COLO668 (cell line): Measurements from ENCODE around the gene FUT6.
"Not testable (repeated sequence)": the region's sequence is repeated elsewhere in the genome, so short reads cannot be mapped to it uniquely, and the experiment has no call there.

Source experiments
- DNase-seq: peaks from one replicate; lab custom pipeline; 2025; ENCODE audit not compliant: unreplicated experiment; lab: John Stamatoyannopoulos, UW

FUT6 gene

DNA sequence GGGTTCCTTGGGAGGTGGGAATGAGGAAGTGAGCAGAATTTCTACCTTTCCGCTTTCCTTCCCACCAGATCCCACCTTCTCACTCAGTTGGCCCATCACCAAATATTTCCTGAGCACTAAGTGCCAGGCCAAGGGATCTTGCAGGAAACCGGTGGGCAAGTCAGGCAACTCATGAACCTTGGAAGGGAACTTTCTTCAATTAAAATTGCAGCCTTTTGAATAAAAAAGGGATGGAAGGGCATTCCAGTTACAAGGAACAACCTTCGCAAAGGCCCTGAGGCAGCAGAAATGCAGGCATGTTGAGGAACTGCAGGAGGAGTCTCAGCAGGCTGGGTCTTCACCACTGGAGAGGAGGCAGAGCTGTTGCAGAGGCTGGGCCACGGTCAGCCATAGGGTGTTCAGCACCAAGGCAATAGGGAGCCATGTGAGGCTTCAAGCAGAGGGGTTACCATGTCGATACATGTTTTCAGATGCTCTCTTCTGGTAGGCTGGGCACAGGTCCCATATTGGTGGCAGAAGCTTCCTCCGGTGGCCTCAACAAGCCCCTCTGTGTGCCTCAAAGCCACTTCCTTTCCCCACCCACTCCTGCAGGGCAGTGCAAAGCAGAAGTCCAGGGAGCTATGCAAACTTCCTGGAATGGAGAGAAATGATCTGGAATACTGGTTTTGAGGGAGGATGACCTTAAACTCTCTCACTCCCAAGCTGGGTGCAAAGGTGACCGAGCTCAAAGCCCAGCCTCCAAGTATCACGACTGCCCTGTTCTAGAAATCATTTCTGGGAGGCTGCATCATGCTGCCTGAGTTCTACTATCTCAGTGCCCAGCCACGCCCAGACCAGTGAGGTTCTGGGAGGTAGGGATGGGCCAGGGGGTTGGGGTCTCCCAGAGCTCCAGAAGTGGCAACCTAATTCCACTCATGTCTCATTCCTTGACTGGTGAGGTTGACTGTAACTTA lies at the start of gene FUT6:
Gene FUT6 (minus strand): TSS at position 638 of the 953 bp plus-strand sequence. CDS start 7,135 bp downstream, outside the sequence.
- no peak for DNase-seq

DNA sequence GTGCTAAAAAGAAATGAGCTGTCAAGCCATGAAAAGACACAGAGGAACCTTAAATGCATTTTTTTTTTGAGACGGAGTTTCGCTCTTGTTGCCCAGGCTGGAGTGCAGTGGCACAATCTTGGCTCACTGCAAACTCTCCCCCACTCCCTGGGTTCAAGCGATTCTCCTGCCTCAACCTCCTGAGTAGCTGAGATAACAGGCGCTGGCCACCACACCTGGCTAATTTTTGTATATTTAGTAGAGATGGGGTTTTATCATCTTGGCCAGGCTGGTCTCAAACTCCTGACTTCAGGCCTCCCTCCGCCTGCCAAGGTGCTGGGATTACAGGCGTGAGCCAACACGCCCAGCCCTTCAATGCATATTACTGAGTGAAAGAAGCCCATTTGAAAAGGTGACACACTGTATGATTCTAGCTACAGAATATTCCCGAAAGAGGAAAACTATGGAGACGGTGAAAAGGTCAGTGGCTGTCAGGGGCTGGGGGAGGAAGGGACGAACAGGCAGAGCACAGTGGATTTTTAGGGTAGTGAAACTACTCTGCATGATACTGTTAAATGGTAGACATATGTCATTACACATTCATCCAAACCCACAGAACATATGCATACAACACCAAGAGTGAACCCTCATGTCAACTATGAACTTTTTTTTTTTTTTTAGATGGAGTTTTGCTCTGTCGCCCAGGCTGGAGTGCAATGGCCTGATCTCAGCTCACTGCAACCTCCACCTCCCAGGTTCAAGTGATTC lies 44.7 kb upstream of the FUT6 start:
- DNase-seq = not testable (repeated sequence)

DNA sequence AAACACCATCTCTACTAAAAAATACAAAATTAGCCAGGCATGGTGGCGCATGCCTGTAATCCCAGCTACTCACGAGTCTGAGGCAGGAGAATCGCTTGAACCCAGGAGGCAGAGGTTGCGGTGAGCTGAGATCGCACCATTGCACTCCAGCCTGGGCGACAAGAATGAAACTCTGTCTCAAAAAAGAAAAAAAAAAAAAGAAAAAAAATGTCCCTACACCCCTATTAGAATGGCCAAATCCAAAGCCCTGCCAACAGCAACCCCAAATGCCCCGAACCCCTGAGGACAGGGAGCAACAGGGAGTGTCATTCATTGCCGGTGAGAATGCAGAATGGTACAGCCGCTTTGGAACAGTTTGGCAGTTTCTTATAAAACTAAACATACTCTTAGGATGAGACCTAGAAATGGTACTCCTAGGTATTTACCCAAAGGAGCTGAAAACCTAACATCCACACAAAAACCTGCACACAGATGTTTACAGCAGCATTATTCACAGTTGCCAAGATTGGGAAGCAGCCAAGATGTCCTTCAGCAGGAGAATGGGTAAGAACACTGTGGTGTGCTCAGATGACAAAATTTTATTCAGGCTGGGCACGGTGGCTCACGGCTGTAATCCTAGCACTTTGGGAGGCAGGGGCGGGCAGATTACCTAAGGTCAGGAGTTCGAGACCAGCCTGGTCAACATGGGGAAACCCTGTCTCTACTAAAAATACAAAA lies 43.8 kb upstream of the FUT6 start:
- not testable (repeated sequence) for DNase-seq

GRCh38 chr19:5882421-5882968 lies 43.0 kb upstream of the FUT6 start:
- DNase-seq = no peak

DNA sequence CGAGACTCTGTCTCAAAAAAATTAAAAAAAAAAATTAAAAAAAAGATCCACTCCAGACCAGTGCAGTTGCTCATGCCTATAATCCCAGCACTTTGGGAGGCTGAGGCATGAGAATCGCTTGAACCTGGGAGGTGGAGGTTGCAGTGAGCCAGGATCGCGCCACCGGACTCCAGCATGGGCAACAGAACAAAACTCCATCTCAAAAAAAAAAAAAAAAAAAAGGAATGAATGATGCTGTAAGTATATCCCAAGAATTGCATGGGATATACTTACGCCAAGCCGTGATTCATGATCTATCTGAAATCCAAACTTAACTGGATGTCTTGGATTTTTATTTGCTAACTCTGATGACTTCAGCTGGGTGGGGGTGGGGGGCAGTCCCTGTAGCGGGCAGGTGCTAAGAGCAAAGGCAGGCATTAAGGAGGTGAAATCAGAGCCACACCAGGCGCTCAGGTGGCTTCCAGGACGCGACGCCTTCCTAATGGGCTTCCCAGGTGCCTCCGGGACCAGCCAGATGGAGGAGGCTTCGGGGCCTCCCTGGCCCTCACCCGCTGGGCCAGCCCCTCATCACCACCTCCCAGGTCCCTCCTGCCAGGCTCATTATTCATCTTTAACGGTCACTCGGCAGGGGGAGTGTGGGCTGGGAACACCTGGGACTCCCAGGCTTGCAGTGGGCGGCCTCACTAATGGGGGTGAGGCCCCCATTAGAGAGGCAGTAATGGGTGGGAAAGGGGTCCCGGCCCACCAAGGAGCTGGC lies 42.2 kb upstream of the FUT6 start:
- peak; percentile 66 for DNase-seq

- peak; percentile 67 for DNase-seq
These were observed 41.1 kb upstream of the FUT6 start for GRCh38 chr19:5880604-5881078.

DNA sequence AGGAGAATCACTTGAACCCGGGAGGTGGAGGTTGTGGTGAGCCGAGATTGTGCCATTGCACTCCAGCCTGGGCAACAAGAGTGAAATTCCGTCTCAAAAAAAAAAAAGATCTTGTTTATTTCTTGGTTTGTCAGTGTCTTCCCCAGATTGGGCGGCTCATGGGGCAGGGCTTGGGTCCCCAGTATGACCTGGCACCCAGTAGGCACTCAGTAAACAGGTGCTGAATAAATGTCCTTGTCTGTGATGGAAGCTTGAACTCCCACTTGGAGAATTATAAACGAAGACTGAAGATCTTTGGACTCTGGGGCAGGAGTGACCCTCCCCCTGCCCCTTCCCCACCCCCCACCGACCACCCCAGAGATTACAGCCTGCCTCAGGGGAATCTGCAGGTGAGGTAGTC lies 40.7 kb upstream of the FUT6 start:
- DNase-seq = no peak

DNA sequence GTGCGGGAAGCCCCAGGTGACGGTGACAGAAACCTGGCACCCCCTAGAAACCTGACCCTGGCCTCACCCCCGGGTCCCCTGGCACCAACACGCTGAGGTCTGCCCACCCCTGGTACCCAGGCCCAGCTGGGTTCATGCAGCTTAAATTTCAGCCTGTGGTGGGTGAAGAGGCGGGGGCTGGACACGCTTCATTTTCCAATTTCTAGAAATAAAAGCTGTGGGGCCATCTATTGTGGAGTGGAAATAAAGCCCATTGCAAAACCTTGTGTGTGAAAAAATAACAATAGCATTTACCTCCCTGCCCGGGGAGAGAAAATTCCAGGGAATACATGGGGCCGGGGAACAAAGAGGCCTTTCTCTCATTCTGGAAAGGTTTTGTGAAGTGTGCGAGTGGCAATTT lies 38.4 kb upstream of the FUT6 start:
- DNase-seq = no peak

DNA sequence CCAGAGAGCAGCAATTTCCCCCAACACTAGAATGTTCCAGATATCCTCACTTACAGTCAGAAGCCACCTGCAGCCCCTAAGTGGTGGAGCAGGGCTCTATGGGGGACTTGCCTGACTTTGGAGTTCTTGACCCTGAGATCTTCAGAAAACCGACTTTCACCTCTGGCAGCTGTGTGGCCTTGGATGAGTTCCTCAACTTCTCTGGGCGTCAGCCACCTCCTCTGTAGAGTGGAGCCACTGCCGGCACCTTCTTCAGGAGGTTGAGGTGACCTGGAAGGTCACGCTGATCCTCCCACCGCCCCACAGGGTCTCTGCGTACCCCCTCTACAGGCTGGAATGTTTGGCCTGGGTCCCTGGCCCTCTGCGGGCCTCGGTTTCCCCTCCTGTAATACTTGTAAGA lies 37.9 kb upstream of the FUT6 start:
- DNase-seq = no peak

- DNase-seq = not testable (repeated sequence)
These were observed 35.0 kb upstream of the FUT6 start for GRCh38 chr19:5874496-5874895.

- no peak for DNase-seq
These were observed 34.2 kb upstream of the FUT6 start for GRCh38 chr19:5873617-5874199.

DNA sequence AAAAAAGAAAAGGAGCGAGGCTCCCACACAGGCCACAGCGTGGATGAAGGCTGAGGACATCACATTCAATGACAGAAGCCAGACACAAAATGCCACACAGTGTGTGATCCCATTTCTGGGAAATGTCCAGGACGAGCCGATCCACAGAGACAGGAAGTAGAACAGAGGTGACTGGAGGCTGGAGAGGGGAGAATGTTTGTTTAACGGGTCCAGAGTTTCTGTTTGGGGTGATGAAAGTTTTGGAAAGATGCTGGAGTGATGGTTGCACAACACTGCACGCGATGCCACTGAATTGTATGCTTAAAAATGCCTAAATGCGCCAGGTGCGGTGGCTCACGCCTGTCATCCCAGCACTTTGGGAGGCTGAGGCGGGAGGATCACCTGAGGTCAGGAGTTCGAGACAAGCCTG lies 31.5 kb upstream of the FUT6 start:
- no peak for DNase-seq

- DNase-seq = no peak
These were observed 28.0 kb upstream of the FUT6 start for GRCh38 chr19:5867201-5868136.

GRCh38 chr19:5865772-5866171 lies 26.3 kb upstream of the FUT6 start:
- DNase-seq = no peak

DNA sequence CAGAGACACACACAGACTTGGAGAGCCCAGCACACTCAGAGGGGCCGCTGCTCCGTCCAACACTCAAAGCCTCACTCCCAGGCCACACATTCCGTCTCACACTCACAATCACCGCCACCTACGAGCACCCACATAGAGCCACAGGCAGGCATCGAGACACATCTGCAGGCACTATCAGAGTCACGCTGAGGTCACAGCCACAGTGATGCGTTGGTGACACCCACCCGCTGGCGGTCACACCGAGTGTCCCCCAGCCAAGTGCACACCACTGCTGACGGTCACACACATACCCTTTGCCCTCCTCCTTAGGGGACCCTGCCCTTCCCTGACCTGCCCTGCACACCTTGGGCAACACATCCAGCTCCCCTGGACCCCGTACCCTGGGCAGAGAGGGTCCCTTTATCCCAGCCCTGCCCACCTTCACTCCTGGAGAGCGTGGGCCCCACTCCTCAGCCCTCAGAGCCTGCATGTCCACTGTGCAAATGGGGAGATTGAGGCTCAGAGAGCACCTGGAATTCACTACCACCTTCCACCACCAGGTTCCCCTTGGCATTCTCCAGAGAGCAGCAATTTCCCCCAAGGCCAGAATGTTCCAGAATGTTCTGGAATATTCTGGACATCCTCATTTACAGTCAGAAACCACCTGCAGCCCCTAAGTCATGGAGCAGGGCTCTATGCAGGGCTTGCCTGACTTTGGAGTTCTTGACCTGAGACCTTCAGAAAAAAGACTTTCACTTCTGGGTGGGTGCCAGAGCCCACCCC lies 25.4 kb upstream of the FUT6 start:
- no peak for DNase-seq

DNA sequence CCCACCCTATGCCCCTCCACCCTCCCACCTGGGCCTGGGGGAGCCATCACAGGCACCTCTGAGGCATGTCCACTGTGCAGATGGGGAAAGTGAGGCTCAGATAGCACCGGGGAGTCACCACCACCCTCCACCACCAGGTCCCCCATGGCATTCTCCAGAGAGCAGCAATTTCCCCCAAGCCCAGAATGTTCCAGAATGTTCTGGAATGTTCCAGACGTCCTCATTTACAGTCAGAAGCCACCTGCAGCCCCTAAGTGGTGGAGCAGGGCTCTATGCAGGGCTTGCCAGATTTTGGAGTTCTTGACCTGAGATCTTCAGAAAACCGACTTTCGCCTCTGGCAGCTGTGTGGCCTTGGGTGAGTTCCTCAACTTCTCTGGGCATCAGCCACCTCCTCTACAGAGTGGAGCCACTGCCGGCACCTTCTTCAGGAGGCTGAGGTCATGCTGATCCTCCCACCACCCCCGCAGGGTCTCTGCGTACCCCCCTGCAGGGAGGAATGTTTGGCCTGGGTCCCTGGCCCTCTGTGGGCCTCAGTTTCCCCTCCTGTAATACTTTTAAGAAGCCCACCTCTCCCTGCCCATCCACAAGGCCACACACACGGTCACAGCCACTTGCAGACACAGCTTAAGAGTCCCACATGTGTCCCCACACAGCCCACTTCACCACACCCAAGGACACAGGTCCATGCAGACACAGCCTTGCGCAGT lies 24.7 kb upstream of the FUT6 start:
- DNase-seq = no peak

DNA sequence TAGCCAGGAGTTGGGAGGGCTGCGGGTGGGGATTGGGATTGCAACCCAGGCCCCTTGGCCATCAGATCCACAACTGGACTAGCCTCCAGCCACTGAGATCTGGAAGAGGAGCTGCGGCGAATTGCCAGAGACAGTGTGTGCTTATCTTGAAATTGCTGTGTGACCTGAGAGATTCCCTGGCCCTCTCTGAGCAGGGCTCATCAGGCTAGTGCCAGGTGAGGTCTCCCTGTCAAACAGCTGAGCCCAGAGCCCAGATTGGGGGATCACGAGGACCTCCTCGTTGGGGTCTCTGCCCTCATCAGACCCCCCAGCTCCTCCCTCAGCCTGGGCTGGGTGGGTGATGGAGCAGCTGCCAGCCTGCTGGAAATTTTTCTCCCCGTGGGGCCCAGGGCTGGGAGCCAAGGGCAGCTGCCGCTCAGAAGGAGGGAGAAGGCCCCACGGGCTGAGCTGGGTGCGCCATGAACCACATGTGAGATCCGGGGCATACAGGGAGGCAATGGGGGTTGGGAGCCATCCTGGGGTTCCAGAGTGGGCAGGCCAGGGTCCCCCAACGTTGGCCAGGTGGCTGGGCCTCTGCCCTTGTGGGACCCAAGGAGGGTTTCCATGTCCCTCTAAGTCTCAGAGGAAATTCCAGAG lies 23.6 kb upstream of the FUT6 start:
- no peak for DNase-seq
